Suprapubic skin (tissue), 4 donors: ENCODE results near the gene DPY19L1.
"Not testable (repeated sequence)": the region's sequence is repeated elsewhere in the genome, so short reads cannot be mapped to it uniquely, and the experiment has no call there.

Experiments used
- EP300 ChIP-seq: sonication (generic); formaldehyde crosslinking; IDR thresholded peaks from one replicate; pipeline ENCODE4 v1.6.1; 2017; ENCODE audit warnings: antibody characterized with exemption
- POLR2A ChIP-seq, 2 donors: fragments of 450-650 bp; IDR thresholded peaks; one replicate each; pipeline ENCODE4 v1.6.1; 2017; ENCODE audit warnings: antibody characterized with exemption in 2 of 2, mild to moderate bottlenecking in 2 of 2, moderate library complexity in 2 of 2
- POLR2AphosphoS5 ChIP-seq, 3 donors: sonication (generic); formaldehyde crosslinking; IDR thresholded peaks; one replicate each; pipeline ENCODE4 v1.6.1; 2017; ENCODE audit warnings: antibody characterized with exemption in 3 of 3
- TF ChIP-seq, protein P1 (sequence below), 2 donors: fragments of 200-600 bp in 1 of 2; fragments of 450-650 bp in 1 of 2; sonication (generic) in 1 of 2; IDR thresholded peaks; one replicate each; pipeline ENCODE4 v1.5.1; 2016 to 2019; ENCODE audit warnings: antibody characterized with exemption in 2 of 2, mild to moderate bottlenecking in 1 of 2, moderate library complexity in 1 of 2

DNA sequence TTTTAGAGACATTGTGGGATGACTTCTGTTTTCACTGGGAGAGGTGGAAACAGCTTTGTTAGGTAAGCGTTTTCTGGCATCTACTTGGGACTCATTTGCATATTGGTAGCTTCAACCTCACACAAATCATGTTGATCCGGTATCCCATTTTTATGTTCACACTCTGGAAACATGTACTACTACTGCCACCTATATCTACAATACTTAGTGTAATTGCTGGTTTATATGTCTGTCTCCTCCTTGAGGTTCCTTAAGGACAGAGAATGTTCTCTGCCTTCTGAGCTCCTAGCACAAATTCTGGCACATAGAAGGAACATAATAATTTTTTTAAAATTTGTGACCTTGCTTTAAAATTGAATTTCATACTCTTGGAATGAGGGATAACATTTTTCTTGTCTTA lies 28.1 kb upstream of the DPY19L1 start:
- TF ChIP-seq POLR2A (IDR thresholded peaks at IDR 0.05); EP300; POLR2AphosphoS5 (IDR thresholded peaks at IDR 0.05): not testable (repeated sequence)
- TF ChIP-seq, protein P1, sequence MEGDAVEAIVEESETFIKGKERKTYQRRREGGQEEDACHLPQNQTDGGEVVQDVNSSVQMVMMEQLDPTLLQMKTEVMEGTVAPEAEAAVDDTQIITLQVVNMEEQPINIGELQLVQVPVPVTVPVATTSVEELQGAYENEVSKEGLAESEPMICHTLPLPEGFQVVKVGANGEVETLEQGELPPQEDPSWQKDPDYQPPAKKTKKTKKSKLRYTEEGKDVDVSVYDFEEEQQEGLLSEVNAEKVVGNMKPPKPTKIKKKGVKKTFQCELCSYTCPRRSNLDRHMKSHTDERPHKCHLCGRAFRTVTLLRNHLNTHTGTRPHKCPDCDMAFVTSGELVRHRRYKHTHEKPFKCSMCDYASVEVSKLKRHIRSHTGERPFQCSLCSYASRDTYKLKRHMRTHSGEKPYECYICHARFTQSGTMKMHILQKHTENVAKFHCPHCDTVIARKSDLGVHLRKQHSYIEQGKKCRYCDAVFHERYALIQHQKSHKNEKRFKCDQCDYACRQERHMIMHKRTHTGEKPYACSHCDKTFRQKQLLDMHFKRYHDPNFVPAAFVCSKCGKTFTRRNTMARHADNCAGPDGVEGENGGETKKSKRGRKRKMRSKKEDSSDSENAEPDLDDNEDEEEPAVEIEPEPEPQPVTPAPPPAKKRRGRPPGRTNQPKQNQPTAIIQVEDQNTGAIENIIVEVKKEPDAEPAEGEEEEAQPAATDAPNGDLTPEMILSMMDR (IDR thresholded peaks at IDR 0.05) = not testable (repeated sequence)
